WERI-Rb-1 (cell line): ENCODE measurements around the gene CFAP206.

ENCODE experiments used
- DNase-seq: peaks from one replicate; pipeline ENCODE4 v3.0.0-alpha.2; 2020
- H3K27ac ChIP-seq: fragments of 250-450 bp; sonication (Bioruptor Pico); 2 replicates; pipeline ENCODE4 v1.5.1; 2020; ENCODE audit warnings: mild to moderate bottlenecking, moderate library complexity
- H3K27me3 ChIP-seq: fragments of 250-450 bp; sonication (Bioruptor Pico); 2 replicates; pipeline ENCODE4 v1.5.1; 2021; ENCODE audit warnings: mild to moderate bottlenecking, low read depth, moderate library complexity; ENCODE audit not compliant: insufficient read depth, severe bottlenecking
- H3K36me3 ChIP-seq: fragments of 250-450 bp; sonication (Bioruptor Pico); 2 replicates; pipeline ENCODE4 v1.5.1; 2020; ENCODE audit warnings: mild to moderate bottlenecking, moderate library complexity
- H3K4me3 ChIP-seq: 2 replicates; pipeline ENCODE4 v1.5.1; 2011; ENCODE audit warnings: low read depth, mild to moderate bottlenecking, control low read depth, low read length
- H3K9me3 ChIP-seq: fragments of 250-450 bp; sonication (Bioruptor Pico); 2 replicates; pipeline ENCODE4 v1.5.1; 2021; ENCODE audit warnings: mild to moderate bottlenecking, moderate library complexity; ENCODE audit not compliant: severe bottlenecking
- CTCF ChIP-seq: IDR thresholded peaks from 2 replicates; pipeline ENCODE4 v1.5.1; 2011; ENCODE audit warnings: low read depth, mild to moderate bottlenecking, control low read depth, inconsistent platforms, low read length

CFAP206 gene

GRCh38 chr6:87375315-87375714 lies 32.5 kb upstream of the CFAP206 start:
- Histone ChIP-seq H3K36me3 (no peaks in the 10 kb centered on the region), H3K9me3 (no peaks in the 10 kb centered on the region)
- no peak for TF ChIP-seq CTCF

GRCh38 chr6:87376643-87377042 lies 31.1 kb upstream of the CFAP206 start:
- no peaks in the 10 kb centered on the region for H3K27me3 ChIP-seq
- H3K4me3 ChIP-seq: no peak overlapping the region
- H3K9me3 ChIP-seq: no peaks in the 10 kb centered on the region
- no peak for DNase-seq
- H3K27ac ChIP-seq: no peak overlapping the region
- no peaks in the 10 kb centered on the region for H3K36me3 ChIP-seq
- TF ChIP-seq CTCF: no peak

More at GRCh38 chr6:87375315-87375714, 32.5 kb upstream of the CFAP206 start:
- H3K27ac ChIP-seq: no peak overlapping the region
- DNase-seq: no peak
- H3K4me3 ChIP-seq: no peak overlapping the region
- H3K27me3 ChIP-seq: no peaks in the 10 kb centered on the region

DNA sequence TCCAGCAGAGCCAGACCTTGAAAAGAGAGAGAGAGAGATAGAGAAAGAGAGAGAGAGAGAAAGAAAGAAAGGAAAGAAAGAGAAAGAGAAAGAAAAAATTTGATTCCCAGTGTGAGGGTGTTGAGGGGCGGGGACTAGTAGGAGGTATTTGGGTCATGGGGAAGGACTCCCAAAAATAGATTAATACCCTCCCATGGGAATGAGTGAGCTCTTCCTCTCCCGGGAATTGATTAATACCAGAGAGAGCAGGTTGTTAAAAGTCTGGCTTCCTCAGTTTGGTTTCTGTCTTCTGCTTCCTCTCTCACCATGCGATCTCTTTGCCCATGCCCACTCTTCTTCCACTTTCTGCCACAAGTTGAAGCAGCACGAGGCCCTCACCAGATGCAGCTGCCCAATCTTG lies 28.8 kb upstream of the CFAP206 start:
- TF ChIP-seq CTCF: no peak
- Histone ChIP-seq H3K9me3 (no peaks in the 10 kb centered on the region), H3K4me3 (no peak overlapping the region), H3K27me3 (no peaks in the 10 kb centered on the region), H3K36me3 (no peaks in the 10 kb centered on the region), H3K27ac (no peak overlapping the region)
- DNase-seq: no peak

- no peaks in the 10 kb centered on the region for H3K36me3 ChIP-seq
- H3K27ac ChIP-seq: no peak overlapping the region
- H3K9me3 ChIP-seq: no peaks in the 10 kb centered on the region
- no peak for TF ChIP-seq CTCF
- no peak for DNase-seq
- H3K4me3 ChIP-seq: no peak overlapping the region
- no peaks in the 10 kb centered on the region for H3K27me3 ChIP-seq
These were observed 24.9 kb upstream of the CFAP206 start for GRCh38 chr6:87382861-87383260.

GRCh38 chr6:87384038-87384437 lies 23.7 kb upstream of the CFAP206 start:
- Histone ChIP-seq H3K9me3 (no peaks in the 10 kb centered on the region), H3K36me3 (no peaks in the 10 kb centered on the region), H3K27me3 (no peaks in the 10 kb centered on the region), H3K27ac (no peak overlapping the region), H3K4me3 (no peak overlapping the region)
- no peak for TF ChIP-seq CTCF
- DNase-seq: no peak

DNA sequence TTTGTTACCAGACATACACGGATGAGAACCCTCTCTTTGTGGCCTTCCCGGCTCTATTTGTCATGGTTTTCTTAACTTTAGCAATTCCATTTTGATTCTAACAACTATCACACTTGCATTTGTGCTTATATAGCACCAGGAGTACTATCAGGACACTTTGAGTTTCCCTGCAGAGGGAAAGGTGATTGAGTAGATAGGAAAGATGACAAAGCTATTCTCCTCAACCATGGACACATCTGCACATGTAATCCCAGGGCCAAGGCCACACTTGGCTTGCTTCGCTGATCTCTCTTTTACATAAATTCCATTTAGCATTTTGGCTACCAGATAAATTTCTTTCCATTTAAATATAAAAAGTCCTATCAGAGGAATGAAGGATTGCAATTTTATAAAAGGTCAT lies 23.3 kb upstream of the CFAP206 start:
- Histone ChIP-seq H3K4me3 (no peak overlapping the region), H3K27ac (no peak overlapping the region), H3K36me3 (no peaks in the 10 kb centered on the region), H3K27me3 (no peaks in the 10 kb centered on the region), H3K9me3 (no peaks in the 10 kb centered on the region)
- no peak for DNase-seq
- TF ChIP-seq CTCF: no peak
